DMS 273 (cell line): Measurements from ENCODE around the gene KCNJ4.
A peak's percentile ranks its signal among the peaks of the same experiment; 100 is the strongest.

Source experiments
- DNase-seq: peaks from one replicate; lab custom pipeline; 2025; ENCODE audit not compliant: unreplicated experiment; lab: John Stamatoyannopoulos, UW

Gene KCNJ4

DNA sequence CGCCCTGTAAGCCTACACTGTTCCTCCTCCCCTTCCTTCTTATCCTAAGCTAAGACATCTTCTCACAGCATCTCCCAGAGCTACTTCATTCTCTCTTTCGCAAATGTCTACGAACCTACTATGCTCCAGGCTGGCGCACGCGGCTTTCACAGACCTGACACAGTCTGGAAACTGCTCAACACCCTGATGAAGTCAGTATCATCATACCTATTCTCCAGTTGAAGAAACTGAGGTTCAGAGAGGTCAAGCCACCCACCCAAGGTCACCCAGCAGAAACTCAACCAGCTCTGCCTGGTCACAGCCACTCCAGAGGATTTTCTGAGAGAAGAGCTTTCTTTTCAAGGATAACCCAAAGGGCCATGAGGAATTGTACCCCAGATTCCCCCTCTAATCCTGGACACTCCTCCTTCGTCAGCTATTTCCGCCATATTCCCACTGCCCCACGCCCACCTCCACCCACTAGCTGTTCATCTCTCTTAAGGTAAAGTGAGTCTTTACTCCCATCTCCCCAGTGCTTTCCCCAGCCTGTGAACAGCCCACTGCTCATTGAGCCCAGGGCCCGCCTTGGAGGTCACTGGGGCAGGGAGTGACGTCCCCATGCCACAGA lies 1.8 kb downstream of the KCNJ4 start:
- no peak for DNase-seq

DNA sequence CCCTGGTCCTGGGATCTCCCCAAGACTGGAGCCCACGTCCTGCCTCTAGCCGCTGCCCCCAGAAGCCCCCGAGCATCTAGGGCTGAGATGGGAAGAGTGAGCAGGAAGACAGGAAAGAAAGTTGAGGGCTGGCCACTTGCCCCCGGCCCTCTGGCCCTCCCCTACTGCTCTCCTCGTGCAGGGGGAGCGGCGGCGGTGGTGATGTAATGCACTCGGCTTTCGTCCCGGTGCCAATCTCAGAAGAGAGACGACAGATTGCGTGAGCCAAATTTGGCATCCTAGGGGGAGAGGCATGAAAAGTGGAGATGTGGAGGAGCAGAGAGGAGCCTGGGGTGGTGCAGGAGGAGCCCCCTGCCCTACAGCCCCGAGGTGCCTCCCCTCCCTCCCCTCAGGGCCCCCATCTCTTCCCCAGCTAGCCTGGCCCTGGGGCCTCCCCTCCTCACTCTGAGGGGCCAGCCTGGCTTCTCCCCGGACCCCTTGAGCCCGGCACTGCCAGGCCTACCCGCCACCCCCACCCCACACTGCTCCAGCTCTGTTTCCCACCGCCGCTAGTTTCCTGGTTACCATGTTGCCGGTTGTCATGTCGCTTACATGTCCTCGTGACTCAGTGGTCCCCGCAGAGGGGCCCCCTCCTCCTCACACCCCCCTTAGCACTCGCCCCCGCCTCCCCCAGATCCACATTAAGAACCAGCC lies 2.5 kb downstream of the KCNJ4 start:
- DNase-seq, result peak; percentile 95

DNA sequence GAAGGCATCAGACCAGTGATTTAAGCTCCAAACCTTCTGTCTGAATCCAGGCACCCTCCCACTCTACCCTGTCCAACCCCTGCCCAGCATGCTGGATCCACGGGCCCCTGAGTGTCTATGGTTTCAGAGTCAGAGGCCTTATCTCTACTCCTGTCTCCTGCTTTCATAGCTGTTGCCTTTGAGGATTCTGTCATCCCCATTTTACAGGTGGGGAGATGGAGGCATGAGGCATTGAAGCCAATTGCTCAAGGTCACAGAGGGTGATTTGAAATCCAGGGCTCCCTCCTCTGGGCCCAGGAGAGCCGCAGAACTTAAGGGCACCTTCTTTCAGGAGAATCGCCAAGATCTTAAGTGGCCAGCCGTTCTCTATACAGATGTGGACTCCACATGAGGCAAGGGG lies 3.1 kb downstream of the KCNJ4 start:
- DNase-seq, result no peak

GRCh38 chr22:38451404-38451803 lies 3.6 kb downstream of the KCNJ4 start:
- peak; percentile 50 for DNase-seq

GRCh38 chr22:38450234-38450797 lies 4.7 kb downstream of the KCNJ4 start:
- DNase-seq, result no peak

- no peak for DNase-seq
Measured at GRCh38 chr22:38449776-38450175, 5.2 kb downstream of the KCNJ4 start.

GRCh38 chr22:38448945-38449745 lies 5.9 kb downstream of the KCNJ4 start:
- no peak for DNase-seq

GRCh38 chr22:38446018-38446601 lies 8.9 kb downstream of the KCNJ4 start:
- DNase-seq, result no peak

- no peak for DNase-seq
Measured at GRCh38 chr22:38444783-38445182, 10.2 kb downstream of the KCNJ4 start.

- no peak for DNase-seq
Measured at GRCh38 chr22:38443628-38444521, 11.1 kb downstream of the KCNJ4 start.

DNA sequence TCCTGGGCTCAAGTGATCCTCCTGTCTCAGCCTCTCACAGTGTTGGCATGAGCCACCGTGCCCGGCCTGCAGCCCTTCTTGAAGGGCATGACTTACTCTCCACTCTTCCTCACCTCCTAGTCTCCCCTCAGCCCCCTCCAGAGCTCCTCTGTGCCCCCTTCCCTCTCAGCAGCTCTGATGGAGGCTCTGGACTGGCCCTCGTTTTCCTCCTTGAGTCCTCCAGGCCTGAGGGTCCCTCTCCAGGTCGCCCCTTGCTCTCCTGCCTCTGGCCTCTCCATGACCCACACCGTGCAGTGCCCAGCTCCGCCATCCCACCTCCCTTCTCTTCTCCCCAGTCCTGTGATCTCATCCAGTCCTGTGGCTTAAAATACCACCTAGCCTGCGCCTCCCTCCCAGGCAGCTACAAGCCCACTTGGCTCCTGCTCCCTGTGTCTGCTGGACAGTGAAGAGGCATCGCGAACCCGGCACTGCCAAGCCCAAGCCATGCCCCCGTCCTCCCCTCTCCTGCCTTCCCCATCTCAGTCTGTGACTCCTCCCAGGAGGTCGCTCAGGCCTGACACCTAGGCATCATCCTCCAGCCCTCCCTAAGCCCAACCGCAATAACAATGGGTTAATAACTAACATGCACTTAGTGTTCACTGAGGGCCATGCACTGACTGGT lies 11.9 kb downstream of the KCNJ4 start:
- DNase-seq, result no peak

DNA sequence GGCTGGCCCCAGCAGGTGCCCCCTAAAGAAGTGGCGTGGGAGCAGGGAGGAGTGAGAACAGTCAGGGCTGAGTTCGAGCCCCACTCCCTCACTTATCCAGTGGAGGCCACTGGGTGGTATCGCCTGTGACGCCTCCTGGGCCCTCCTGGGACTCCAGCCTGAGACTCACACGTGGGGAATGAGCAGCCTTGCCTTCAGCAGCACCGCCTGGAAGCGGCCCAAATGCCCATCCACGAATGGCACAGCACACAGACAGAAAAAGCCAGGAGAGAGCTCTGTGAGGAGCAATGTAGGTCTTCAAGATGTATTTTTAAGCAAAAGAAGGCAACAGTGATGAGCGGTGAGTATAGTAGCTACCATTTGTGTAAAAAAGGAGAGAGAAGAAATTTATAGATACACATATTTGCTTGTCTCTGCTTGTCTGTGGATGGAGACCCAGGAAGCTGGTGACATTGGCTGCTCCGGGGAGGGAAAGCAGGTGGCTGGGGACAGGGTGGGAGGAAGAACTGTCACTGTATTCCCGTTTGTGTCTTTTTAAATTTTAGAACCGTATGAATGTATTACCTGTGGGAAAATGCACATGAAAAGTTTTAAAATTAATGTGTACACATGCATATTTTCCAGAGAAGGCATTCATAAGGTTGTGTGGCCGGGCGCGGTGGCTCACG lies 13.2 kb downstream of the KCNJ4 start:
- DNase-seq, result no peak

GRCh38 chr22:38440747-38441350 lies 14.2 kb downstream of the KCNJ4 start:
- DNase-seq, result no peak

DNA sequence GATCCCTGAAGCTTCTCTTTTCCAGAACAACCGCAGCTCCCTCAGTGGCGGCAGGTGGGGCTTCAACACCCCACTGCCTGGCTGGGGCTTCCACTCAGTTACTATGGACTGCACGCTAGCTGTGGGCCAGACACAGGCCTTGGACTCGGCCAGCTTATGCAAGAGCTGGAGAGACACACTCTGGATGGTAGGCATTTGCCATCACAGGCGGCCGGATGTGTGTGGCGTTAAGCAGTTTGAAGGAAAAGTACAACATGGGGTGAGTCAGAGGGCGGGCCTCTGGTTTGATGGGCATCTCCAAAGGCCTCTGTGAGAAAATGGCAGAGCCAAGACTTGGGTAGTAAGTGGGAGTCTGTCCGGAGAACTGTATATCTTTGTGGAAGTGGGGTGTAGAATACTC lies 17.6 kb downstream of the KCNJ4 start:
- no peak for DNase-seq

- DNase-seq, result no peak
Measured at GRCh38 chr22:38436629-38437395, 18.2 kb downstream of the KCNJ4 start.

GRCh38 chr22:38435965-38436364 lies 19.0 kb downstream of the KCNJ4 start:
- no peak for DNase-seq

- no peak for DNase-seq
Measured at GRCh38 chr22:38435010-38435409, 20.0 kb downstream of the KCNJ4 start.

- no peak for DNase-seq
Measured at GRCh38 chr22:38433871-38434270, 21.1 kb downstream of the KCNJ4 start.
